Uterus (tissue), 4 donors: ENCODE measurements around the gene URB2. TPM values are rescaled to one million over a fixed set of nuclear protein-coding genes. Genes with fewer than 3 reads are reported as not detected.
"Not testable (repeated sequence)": the region's sequence is repeated elsewhere in the genome, so short reads cannot be mapped to it uniquely, and the experiment has no call there.

Experiments
- DNase-seq, 2 donors: peaks; one replicate each; pipeline ENCODE4 v3.0.0-alpha.2; 2019 to 2020
- H3K27ac ChIP-seq, 2 donors: fragments of 200-600 bp; sonication (generic); 1 replicate in 1 of 2; 2 replicates in 1 of 2; pipeline ENCODE4 v1.5.1; 2016 to 2018
- H3K27me3 ChIP-seq, 2 donors: fragments of 200-600 bp; sonication (generic); one replicate each; pipeline ENCODE4 v1.5.1; 2018 to 2019; ENCODE audit warnings: control low read depth in 1 of 2
- H3K36me3 ChIP-seq, 2 donors: fragments of 200-600 bp; sonication (generic); one replicate each; pipeline ENCODE4 v1.5.1; 2019; ENCODE audit warnings: control low read depth in 1 of 2
- H3K4me1 ChIP-seq, 2 donors: fragments of 200-600 bp; sonication (generic); one replicate each; pipeline ENCODE4 v1.5.1; 2018 to 2019; ENCODE audit warnings: control low read depth in 1 of 2
- H3K4me3 ChIP-seq, 2 donors: fragments of 200-600 bp; sonication (generic); 1 replicate in 1 of 2; 2 replicates in 1 of 2; pipeline ENCODE4 v1.5.1; 2018 to 2019; ENCODE audit warnings: mild to moderate bottlenecking in 1 of 2
- H3K9me3 ChIP-seq, 2 donors: fragments of 200-600 bp; sonication (generic); one replicate each; pipeline ENCODE4 v1.5.1; 2019; ENCODE audit warnings: control low read depth in 1 of 2
- POLR2A ChIP-seq, 2 donors: fragments of 450-650 bp; IDR thresholded peaks; one replicate each; pipeline ENCODE4 v1.6.1; 2016; ENCODE audit warnings: antibody characterized with exemption in 2 of 2, mild to moderate bottlenecking in 1 of 2, moderate library complexity in 1 of 2
- intact Hi-C: fragments of 100-400 bp; cut with DNase I; formaldehyde crosslinking; loops from one replicate; pipeline ENCODE4 v1.15.1; 2023; ENCODE audit warnings: low total_unique reads
- total RNA-seq, 4 donors: library from RNA; depleted of rRNA in 3 of 4; stranded (reverse); fragments of >200 nt in 3 of 4; gene quantifications; one replicate each; pipeline versions ENCODE4 v1.1.0 to v1.2.4, GENCODE V29; 2014 to 2023
- TF ChIP-seq, protein P1 (sequence below), 4 experiments: fragments of 200-600 bp in 2 of 4; fragments of 450-650 bp in 2 of 4; sonication (generic) in 2 of 4; IDR thresholded peaks; one replicate each; pipeline ENCODE4 v1.5.1; 2016 to 2019; ENCODE audit warnings: antibody characterized with exemption in 4 of 4, mild to moderate bottlenecking in 2 of 4, moderate library complexity in 1 of 4
- donor health status: DM: yes; HTN: yes; CAD: no.

URB2 gene
- total RNA-seq, 4 donors from 2014 or later = 2.3 to 17.8 (median 8.6) TPM

DNA sequence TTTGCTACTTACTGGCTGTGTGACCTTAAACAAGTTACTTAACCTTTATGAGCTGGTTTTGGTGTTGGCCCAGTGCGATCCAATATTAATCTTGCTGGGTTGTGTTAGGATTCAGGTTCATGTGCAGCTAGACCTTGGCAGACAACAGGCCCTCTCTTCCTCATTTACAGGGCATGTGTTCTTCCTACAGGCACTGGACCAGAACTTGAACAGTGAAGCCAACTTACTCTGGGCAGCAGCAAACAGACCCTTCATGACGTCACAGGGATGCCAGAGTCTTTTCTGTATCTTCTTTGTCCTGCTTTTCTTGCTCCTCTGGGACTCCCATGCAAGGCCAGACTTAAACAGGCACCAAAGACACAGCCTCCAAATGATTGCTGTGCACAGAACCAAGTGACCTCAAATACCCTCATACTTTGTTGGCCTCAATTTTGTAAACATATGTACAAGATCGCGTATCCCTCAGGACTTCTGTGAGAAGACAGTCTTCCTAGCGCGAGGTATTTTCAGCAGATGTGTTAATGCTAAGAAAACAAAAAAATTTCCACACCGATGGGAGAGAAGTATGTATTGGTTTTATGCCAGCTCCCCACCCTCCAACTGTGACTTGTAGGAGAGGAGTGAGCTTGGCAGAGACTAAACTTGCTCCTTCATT lies 73.7 kb downstream of the URB2 start:
- intact Hi-C loops = no loop called here
- H3K27ac ChIP-seq = no peak overlapping the region

DNA sequence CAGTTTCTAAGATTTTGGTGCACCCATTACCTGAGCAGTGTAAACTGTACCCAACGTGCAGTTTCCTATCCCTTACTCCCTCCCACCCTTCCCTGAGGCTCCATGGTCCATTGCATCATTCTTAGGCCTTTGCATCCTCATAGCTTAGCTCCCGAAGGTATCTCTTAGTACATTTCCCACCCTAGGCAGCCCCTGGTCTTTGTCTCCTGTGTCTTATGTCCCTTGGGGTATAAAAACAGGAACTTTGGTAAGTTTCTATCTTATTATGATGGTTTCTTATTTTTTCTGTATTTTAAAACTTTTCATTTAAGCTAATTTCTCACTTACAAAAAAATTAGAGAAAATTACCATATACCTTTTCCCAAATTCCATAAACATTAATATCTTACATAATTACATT lies 78.1 kb downstream of the URB2 start:
- Histone ChIP-seq H3K27ac (no peak overlapping the region), H3K4me3 (no peak overlapping the region), H3K9me3 (no peaks in the 10 kb centered on the region), H3K4me1 (no peaks in the 10 kb centered on the region), H3K27me3 (no peaks in the 10 kb centered on the region), H3K36me3 (no peaks in the 10 kb centered on the region)
- no peak for TF ChIP-seq POLR2A (IDR thresholded peaks at IDR 0.05)
- TF ChIP-seq, protein P1, sequence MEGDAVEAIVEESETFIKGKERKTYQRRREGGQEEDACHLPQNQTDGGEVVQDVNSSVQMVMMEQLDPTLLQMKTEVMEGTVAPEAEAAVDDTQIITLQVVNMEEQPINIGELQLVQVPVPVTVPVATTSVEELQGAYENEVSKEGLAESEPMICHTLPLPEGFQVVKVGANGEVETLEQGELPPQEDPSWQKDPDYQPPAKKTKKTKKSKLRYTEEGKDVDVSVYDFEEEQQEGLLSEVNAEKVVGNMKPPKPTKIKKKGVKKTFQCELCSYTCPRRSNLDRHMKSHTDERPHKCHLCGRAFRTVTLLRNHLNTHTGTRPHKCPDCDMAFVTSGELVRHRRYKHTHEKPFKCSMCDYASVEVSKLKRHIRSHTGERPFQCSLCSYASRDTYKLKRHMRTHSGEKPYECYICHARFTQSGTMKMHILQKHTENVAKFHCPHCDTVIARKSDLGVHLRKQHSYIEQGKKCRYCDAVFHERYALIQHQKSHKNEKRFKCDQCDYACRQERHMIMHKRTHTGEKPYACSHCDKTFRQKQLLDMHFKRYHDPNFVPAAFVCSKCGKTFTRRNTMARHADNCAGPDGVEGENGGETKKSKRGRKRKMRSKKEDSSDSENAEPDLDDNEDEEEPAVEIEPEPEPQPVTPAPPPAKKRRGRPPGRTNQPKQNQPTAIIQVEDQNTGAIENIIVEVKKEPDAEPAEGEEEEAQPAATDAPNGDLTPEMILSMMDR (IDR thresholded peaks at IDR 0.05) = no peak
- DNase-seq = no peak
- intact Hi-C loops = no loop called here

More for the DNA sequence above, 73.7 kb downstream of the URB2 start:
- H3K36me3 ChIP-seq = no peaks in the 10 kb centered on the region
- no peaks in the 10 kb centered on the region for H3K9me3 ChIP-seq
- no peaks in the 10 kb centered on the region for H3K27me3 ChIP-seq
- no peak for DNase-seq
- TF ChIP-seq, protein P1 (IDR thresholded peaks at IDR 0.05) = no peak
- TF ChIP-seq POLR2A (IDR thresholded peaks at IDR 0.05) = no peak
- no peaks in the 10 kb centered on the region for H3K4me1 ChIP-seq
- no peak overlapping the region for H3K4me3 ChIP-seq

DNA sequence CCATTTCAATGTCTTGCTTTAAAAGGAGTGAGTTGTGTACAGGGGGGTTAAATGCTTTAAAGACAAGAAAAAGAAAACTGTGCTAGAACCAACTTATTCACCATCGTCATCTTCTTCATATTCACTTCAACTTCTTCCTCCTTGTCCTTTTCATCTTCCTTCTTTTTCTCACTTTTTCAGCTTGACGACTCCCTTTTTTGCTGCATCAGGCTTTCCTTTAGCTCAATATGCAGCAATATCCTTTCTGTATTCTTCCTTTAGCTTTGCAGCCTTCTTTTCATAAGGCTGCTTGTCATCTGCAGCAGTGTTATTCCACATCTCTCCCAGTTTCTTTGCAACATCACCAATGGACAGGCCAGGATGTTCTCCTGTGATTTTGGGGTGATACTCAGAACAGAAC lies 79.1 kb downstream of the URB2 start:
- DNase-seq, H3K27me3 ChIP-seq, H3K4me3 ChIP-seq, H3K36me3 ChIP-seq, intact Hi-C loops, H3K9me3 ChIP-seq, H3K27ac ChIP-seq, H3K4me1 ChIP-seq: not testable (repeated sequence)

DNA sequence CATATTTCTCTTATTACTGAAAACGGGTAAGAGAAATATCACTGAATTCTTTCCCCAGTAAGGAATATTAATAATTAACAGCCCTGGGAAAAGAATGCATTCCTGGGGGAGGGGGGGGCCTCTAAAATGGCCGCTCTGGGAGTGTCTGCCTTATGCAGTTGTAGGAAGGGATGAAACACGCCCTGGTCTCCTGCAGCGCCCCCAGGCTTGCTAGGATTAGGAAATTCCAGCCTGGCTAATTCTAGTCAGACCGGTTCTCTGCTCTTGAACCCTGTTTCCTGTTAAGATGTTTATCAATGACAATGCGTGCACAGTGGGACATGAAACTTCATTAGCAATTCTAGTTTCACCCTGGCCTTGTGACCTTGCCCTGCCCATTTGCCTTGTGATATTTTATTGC lies 81.1 kb downstream of the URB2 start:
- DNase-seq, intact Hi-C loops, H3K36me3 ChIP-seq, H3K27me3 ChIP-seq, H3K4me3 ChIP-seq, H3K27ac ChIP-seq, H3K9me3 ChIP-seq, H3K4me1 ChIP-seq: not testable (repeated sequence)

DNA sequence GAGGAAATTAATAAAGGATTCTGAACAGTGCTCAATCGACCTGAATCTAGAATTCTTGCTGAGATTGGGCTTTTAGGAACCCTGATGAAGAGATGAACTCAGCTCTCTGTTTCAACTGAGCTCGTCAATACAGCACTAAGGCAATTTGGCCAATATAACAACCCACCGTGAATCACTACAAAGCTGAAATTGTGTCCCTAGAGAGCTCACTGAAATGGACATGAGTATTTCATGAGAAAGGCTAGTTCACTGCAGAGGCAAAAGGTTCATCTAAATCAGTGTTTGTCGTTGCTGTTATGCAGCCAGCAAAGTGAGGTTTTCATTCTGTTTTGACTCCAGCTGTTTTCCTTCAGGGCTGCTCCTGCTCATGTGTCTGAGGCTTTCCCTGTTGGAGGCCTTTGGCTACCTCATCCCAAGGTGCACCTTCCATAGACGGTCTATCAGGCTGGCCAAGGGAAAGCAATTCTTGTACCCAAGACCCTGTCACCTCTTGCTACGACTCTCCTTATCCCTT lies 83.5 kb downstream of the URB2 start:
- Histone ChIP-seq H3K4me3 (no peak overlapping the region), H3K9me3 (no peaks in the 10 kb centered on the region), H3K27ac (no peak overlapping the region), H3K36me3 (no peaks in the 10 kb centered on the region), H3K27me3 (no peaks in the 10 kb centered on the region), H3K4me1 (no peaks in the 10 kb centered on the region)
- no peak for DNase-seq
- TF ChIP-seq, protein P1 (IDR thresholded peaks at IDR 0.05) = no peak
- TF ChIP-seq POLR2A (IDR thresholded peaks at IDR 0.05) = no peak
- intact Hi-C loops = no loop called here

Other genes with a start within 250 kb of the URB2 start
- 1 to 10 TPM in 1 of 4 donors, not detected in 3; 4.2 TPM for gene ACTA1, start 192.2 kb upstream of the URB2 start, total RNA-seq
- 10 to 100 TPM; 25.6 to 58.6 (median 37.1) TPM for gene NUP133, start 117.9 kb upstream of the URB2 start, total RNA-seq
- gene ABCB10, start 67.5 kb upstream of the URB2 start, total RNA-seq = 10 to 100 TPM in 2 of 4 donors, 1 to 10 TPM in 2; 4.7 to 26.8 (median 15.4) TPM
- 10 to 100 TPM in 2 of 4 donors, 1 to 10 TPM in 1, under 1 TPM in 1; 0.88 to 22.2 (median 9.2) TPM for gene TAF5L, start 125 bp upstream of the URB2 start, total RNA-seq